Fibroblast of skin of scalp (primary cell): ENCODE data around the gene PLA2G2E.
"Not testable (repeated sequence)": the region's sequence is repeated elsewhere in the genome, so short reads cannot be mapped to it uniquely, and the experiment has no call there.

Experiments used
- DNase-seq: peaks from one replicate; pipeline ENCODE4 v3.0.0-alpha.2; 2013

PLA2G2E gene

GRCh38 chr1:19882111-19883071, 41.0 kb downstream of the PLA2G2E start, which contains the start of gene OTUD3:
OTUD3 (plus strand) TSS chr1:19882395; CDS start chr1:19882514, 119 bp downstream.
- peak; percentile 98 for DNase-seq

DNA sequence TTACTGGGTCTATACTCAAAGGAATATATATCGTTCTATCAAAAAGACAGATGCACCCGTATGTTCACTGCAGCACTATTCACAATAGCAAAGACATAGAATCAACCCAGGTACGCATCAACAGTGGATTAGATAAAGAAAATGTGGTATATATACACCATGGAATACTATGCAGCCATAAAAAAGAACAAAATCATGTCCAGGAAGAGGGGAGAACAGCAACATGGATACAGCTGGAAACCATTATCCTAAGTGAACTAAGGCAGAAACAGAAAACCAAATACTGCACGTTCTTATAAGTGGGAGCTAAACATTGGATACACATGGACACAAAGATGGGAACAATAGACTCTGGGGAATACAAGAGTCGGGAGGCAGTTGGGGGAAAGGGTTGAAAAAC, 42.6 kb downstream of the PLA2G2E start:
- DNase-seq = not testable (repeated sequence)

- no peak for DNase-seq
Observed at GRCh38 chr1:19879661-19880060, 43.8 kb downstream of the PLA2G2E start.

DNA sequence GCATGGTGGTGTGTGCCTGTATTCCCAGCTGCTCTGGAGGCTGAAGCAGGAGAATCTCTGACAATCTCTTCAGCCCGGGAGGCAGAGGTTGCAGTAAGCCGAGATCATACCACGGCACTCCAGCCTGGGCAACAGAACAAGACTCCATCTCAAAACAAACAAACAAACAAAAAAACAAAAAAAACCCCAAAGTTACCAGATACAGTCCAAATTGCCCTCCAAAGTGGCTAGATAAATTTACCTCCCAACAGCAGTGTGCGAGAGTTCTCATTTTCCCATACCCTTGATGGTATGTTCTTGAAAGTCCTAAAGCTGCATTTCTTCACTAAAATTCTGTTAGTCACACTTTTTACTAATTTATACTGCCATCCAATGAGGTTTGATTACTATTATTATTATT, 44.2 kb downstream of the PLA2G2E start:
- no peak for DNase-seq

GRCh38 chr1:19878637-19878985, 44.8 kb downstream of the PLA2G2E start:
- DNase-seq = no peak

DNA sequence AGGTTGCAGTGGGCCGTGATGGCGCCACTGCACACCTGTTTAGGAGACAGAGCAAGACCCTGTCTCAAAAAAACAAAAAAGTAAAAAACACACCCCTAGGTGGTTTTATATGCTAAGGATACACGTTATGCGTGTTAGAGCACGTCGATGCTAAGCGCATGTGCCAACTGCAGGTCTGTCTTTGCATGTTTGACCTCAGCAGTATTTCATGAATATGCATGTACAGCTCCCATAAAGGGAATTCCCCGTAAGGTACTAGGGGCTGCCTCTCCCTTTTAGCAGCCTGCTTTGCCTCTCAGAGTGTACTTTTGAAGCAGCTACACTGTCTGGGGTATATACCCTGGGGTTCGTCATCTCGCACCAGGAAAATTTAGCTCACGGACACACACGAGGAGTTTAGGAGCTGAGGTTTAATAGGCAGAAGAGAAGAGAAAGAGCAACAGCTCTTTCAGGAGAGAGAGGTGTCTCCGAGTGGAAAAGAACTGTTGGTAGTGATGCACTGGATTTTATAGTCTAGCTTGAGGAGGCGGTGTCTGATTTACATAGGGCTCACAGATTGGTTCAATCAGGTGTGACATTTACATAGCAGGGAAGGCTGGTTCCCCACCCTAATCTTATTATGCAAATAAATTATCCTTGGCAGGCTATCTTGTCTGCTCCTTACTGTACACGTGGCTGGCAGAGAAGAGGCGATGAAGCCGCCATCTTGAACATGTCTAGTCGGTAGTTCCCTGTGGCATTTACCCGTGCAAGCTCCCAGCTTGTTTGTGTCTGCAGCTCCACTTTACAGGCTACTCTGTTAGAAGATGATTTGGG, 45.4 kb downstream of the PLA2G2E start:
- no peak for DNase-seq

- no peak for DNase-seq
Observed at GRCh38 chr1:19877181-19877750, 46.2 kb downstream of the PLA2G2E start.

- DNase-seq = no peak
Observed at GRCh38 chr1:19872190-19872589, 51.2 kb downstream of the PLA2G2E start.
